ENCODE data around the gene SLC6A18.
A peak's percentile ranks its signal among the peaks of the same experiment; 100 is the strongest.
"Not testable (repeated sequence)": the region's sequence is repeated elsewhere in the genome, so short reads cannot be mapped to it uniquely, and the experiment has no call there.

The SLC6A18 gene

DNA sequence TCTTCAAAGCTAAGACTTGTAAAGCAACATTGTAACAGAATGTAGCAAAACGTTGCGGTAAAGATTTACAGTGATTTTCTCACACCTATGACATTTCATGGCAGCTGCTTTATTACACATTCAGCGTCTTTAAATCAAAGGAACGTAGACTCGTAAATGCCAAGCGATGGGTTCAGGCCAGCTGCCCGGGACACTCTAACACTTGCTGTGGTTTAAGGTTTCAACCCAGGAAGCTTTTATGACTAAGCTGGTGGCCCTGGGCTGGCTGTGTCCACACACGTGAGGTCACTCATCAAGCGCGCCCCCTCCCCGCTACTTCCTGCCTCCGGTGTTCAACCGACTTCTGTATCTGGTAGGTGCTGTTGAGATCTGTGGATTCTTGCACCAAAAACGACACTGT lies 2.5 kb downstream of the SLC6A18 start (continued):
- TF ChIP-seq ZIC2 (tag by site-specific recombination; IDR thresholded peaks at IDR 0.05) (peak; percentile 76), ZNF791 (tag by site-specific recombination; IDR thresholded peaks at IDR 0.05) (no peak), ZNF707 (tag by site-specific recombination; IDR thresholded peaks at IDR 0.05) (no peak), ZNF394 (tag by site-specific recombination; IDR thresholded peaks at IDR 0.05; ENCODE audit: borderline replicate concordance) (peak; percentile 53), ZNF521 (tag by site-specific recombination; IDR thresholded peaks at IDR 0.05) (no peak), ZNF600 (tag by site-specific recombination; IDR thresholded peaks at IDR 0.05) (no peak), ZNF658 (tag by site-specific recombination; IDR thresholded peaks at IDR 0.05) (no peak), SCRT2 (tag by site-specific recombination; IDR thresholded peaks at IDR 0.05) (no peak)
- TF ChIP-seq, protein P1, sequence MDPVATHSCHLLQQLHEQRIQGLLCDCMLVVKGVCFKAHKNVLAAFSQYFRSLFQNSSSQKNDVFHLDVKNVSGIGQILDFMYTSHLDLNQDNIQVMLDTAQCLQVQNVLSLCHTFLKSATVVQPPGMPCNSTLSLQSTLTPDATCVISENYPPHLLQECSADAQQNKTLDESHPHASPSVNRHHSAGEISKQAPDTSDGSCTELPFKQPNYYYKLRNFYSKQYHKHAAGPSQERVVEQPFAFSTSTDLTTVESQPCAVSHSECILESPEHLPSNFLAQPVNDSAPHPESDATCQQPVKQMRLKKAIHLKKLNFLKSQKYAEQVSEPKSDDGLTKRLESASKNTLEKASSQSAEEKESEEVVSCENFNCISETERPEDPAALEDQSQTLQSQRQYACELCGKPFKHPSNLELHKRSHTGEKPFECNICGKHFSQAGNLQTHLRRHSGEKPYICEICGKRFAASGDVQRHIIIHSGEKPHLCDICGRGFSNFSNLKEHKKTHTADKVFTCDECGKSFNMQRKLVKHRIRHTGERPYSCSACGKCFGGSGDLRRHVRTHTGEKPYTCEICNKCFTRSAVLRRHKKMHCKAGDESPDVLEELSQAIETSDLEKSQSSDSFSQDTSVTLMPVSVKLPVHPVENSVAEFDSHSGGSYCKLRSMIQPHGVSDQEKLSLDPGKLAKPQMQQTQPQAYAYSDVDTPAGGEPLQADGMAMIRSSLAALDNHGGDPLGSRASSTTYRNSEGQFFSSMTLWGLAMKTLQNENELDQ (tag by site-specific recombination; IDR thresholded peaks at IDR 0.05; ENCODE audit: low read depth) = no peak
- TF ChIP-seq, protein P2, sequence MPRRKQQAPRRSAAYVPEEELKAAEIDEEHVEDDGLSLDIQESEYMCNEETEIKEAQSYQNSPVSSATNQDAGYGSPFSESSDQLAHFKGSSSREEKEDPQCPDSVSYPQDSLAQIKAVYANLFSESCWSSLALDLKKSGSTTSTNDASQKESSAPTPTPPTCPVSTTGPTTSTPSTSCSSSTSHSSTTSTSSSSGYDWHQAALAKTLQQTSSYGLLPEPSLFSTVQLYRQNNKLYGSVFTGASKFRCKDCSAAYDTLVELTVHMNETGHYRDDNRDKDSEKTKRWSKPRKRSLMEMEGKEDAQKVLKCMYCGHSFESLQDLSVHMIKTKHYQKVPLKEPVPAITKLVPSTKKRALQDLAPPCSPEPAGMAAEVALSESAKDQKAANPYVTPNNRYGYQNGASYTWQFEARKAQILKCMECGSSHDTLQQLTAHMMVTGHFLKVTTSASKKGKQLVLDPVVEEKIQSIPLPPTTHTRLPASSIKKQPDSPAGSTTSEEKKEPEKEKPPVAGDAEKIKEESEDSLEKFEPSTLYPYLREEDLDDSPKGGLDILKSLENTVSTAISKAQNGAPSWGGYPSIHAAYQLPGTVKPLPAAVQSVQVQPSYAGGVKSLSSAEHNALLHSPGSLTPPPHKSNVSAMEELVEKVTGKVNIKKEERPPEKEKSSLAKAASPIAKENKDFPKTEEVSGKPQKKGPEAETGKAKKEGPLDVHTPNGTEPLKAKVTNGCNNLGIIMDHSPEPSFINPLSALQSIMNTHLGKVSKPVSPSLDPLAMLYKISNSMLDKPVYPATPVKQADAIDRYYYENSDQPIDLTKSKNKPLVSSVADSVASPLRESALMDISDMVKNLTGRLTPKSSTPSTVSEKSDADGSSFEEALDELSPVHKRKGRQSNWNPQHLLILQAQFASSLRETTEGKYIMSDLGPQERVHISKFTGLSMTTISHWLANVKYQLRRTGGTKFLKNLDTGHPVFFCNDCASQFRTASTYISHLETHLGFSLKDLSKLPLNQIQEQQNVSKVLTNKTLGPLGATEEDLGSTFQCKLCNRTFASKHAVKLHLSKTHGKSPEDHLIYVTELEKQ (tag by site-specific recombination; IDR thresholded peaks at IDR 0.05; ENCODE audit: borderline replicate concordance) = peak; percentile 53; the same call in 1 of the 2 replicates
- TF ChIP-seq, protein P3, sequence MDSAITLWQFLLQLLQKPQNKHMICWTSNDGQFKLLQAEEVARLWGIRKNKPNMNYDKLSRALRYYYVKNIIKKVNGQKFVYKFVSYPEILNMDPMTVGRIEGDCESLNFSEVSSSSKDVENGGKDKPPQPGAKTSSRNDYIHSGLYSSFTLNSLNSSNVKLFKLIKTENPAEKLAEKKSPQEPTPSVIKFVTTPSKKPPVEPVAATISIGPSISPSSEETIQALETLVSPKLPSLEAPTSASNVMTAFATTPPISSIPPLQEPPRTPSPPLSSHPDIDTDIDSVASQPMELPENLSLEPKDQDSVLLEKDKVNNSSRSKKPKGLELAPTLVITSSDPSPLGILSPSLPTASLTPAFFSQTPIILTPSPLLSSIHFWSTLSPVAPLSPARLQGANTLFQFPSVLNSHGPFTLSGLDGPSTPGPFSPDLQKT (IDR thresholded peaks at IDR 0.05; ENCODE audit: borderline replicate concordance, low read depth, low read length) = no peak

DNA sequence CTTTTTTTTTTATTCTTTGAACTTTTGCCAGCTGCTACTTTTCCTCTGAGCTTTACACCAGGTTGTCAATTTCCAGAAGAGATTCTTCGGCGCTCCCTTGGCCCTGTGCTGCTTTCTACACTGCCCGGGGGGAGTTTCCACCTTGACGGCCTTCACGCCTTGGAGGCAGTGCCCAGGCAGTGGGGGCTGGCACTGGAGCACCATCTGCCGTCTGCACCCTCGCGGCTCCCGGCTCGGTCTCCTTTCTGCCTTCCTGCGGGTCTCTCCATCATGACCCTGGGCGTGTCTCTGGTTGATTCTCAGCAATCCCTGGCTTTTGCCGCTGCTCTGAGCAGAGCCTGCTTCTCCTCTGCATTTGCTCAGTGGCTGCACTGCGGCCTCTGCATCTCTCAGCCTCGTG lies 2.9 kb downstream of the SLC6A18 start:
- no peaks in the 10 kb centered on the region for H3K9me3 ChIP-seq (ENCODE audit: control insufficient read depth, insufficient read depth, low read depth, low read length)
- no peaks in the 10 kb centered on the region for H3K36me3 ChIP-seq (ENCODE audit: control insufficient read depth in 2 of 2, insufficient read depth in 1 of 2, low read length in 2 of 2)
- POLR2A ChIA-PET = interaction anchor here (0.8 to 1.0 kb wide), 2 partner anchors 9 to 54 kb away, joined by 3 to 4 read pairs; no protein-coding TSS in a partner anchor
- TF ChIP-seq ZNF274 (IDR thresholded peaks at IDR 0.05; ENCODE audit: low read length) (no peak), ZNF274 (tag by site-specific recombination; IDR thresholded peaks at IDR 0.05; ENCODE audit: borderline replicate concordance) (no peak), ZNF626 (tag by site-specific recombination; IDR thresholded peaks at IDR 0.05) (no peak), BCL11A (tag by site-specific recombination; IDR thresholded peaks at IDR 0.05; ENCODE audit: low read depth) (no peak), TCF7L2 (IDR thresholded peaks at IDR 0.05; ENCODE audit: borderline replicate concordance, low read depth, low read length) (no peak), ZNF660 (tag by site-specific recombination; IDR thresholded peaks at IDR 0.05) (no peak), FEZF1 (tag by site-specific recombination; IDR thresholded peaks at IDR 0.05) (no peak), ZNF354C (tag by site-specific recombination; IDR thresholded peaks at IDR 0.05; ENCODE audit: borderline replicate concordance, low read depth) (no peak), ZNF544 (tag by site-specific recombination; IDR thresholded peaks at IDR 0.05) (no peak), ZNF239 (tag by site-specific recombination; IDR thresholded peaks at IDR 0.05) (no peak), ZFP3 (tag by site-specific recombination; IDR thresholded peaks at IDR 0.05; ENCODE audit: low read depth) (no peak), IKZF3 (tag by site-specific recombination; IDR thresholded peaks at IDR 0.05) (no peak), ZNF837 (tag by site-specific recombination; IDR thresholded peaks at IDR 0.05) (no peak), ZNF394 (tag by site-specific recombination; IDR thresholded peaks at IDR 0.05; ENCODE audit: borderline replicate concordance) (no peak; the same call in 1 of the 2 replicates), ZNF184 (tag by site-specific recombination; IDR thresholded peaks at IDR 0.05) (no peak), ZNF214 (tag by site-specific recombination; IDR thresholded peaks at IDR 0.05; ENCODE audit: borderline replicate concordance) (no peak), ZNF707 (tag by site-specific recombination; IDR thresholded peaks at IDR 0.05) (no peak), ZNF621 (tag by site-specific recombination; IDR thresholded peaks at IDR 0.05) (no peak), ZNF175 (tag by site-specific recombination; IDR thresholded peaks at IDR 0.05) (no peak), ZNF341 (tag by site-specific recombination; IDR thresholded peaks at IDR 0.05; ENCODE audit: low read depth) (no peak)
- 0 out of 2 replicates have a peak, but pooled peaks cover 2% of the 10 kb centered on the region for H3K4me1 ChIP-seq (ENCODE audit: control insufficient read depth, insufficient read depth, low read length)
- no peak overlapping the region for H3K27ac ChIP-seq (ENCODE audit: extremely low read depth, low read depth, low read length)
- no peak overlapping the region for H3K4me3 ChIP-seq (ENCODE audit: low read depth, low read length)
- CTCF ChIA-PET = interaction anchor here (0.6 to 0.9 kb wide), 2 partner anchors 54 to 223 kb away, joined by 3 read pairs; no protein-coding TSS in a partner anchor

DNA sequence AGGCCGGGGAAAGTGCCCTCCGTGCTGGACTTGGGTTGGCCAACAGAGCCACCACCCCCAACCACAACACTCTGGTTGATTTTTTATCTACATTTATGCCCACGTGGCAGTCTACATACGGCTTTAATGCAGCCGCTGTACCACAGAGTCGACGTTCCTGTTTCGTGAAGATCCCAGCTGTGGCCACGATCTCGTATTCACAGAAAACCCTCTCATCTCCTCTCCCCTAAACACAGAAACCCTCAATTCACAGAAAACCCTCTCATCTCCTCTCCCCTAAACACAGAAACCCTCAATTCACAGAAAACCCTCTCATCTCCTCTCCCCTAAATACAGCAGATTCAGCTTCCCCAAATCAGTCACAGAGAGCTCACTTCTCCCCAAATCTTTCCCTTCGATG lies 3.8 kb downstream of the SLC6A18 start:
- POLR2A ChIA-PET; H3K4me3 ChIP-seq (ENCODE audit: low read depth, low read length); H3K9me3 ChIP-seq (ENCODE audit: control insufficient read depth, insufficient read depth, low read depth, low read length); H3K4me1 ChIP-seq (ENCODE audit: control insufficient read depth, insufficient read depth, low read length); H3K36me3 ChIP-seq (ENCODE audit: control insufficient read depth in 2 of 2, insufficient read depth in 1 of 2, low read length in 2 of 2); H3K27ac ChIP-seq (ENCODE audit: extremely low read depth, low read depth, low read length): not testable (repeated sequence)
- CTCF ChIA-PET = interaction anchor here (0.6 to 0.7 kb wide), 2 partner anchors 375 to 978 kb away, joined by 3 read pairs; no protein-coding TSS in a partner anchor
